Adrenal gland (tissue), 12 donors: ENCODE results near the gene TMEM19. TPM values are rescaled to one million over a fixed set of nuclear protein-coding genes. Genes with fewer than 3 reads are reported as not detected.
A peak's percentile ranks its signal among the peaks of the same experiment; 100 is the strongest.

Source experiments
- DNase-seq, 7 donors: peaks; one replicate each; pipeline ENCODE4 v3.0.0-alpha.2; 2019 to 2020
- H3K27ac ChIP-seq, 5 donors: fragments of 200-600 bp; sonication (generic) in 4 of 5; 1 replicate in 3 of 5; 2 replicates in 2 of 5; pipeline versions ENCODE4 v1.5.1 to v1.8.0; 2016 to 2020; ENCODE audit warnings: mild to moderate bottlenecking in 1 of 5
- H3K27me3 ChIP-seq: fragments of 200-600 bp; 2 replicates; pipeline ENCODE4 v1.8.0; 2021
- H3K36me3 ChIP-seq, 2 donors: fragments of 200-600 bp; replicated peaks in 1 of 2; 1 replicate in 1 of 2; 2 replicates in 1 of 2; pipeline versions ENCODE4 v1.5.1 to v1.8.0; 2018 to 2022
- H3K4me1 ChIP-seq, 2 donors: fragments of 200-600 bp; replicated peaks in 1 of 2; 1 replicate in 1 of 2; 2 replicates in 1 of 2; pipeline versions ENCODE4 v1.5.1 to v1.8.0; 2018 to 2021
- H3K4me3 ChIP-seq, 4 donors: fragments of 200-600 bp; sonication (generic) in 3 of 4; one replicate each; pipeline ENCODE4 v1.5.1; 2016 to 2018
- H3K9me3 ChIP-seq, 3 donors: fragments of 200-600 bp; sonication (generic) in 1 of 3; replicated peaks in 1 of 3; 1 replicate in 2 of 3; 2 replicates in 1 of 3; pipeline versions ENCODE4 v1.5.1 to v1.8.0; 2016 to 2021
- POLR2A ChIP-seq, 2 donors: fragments of 450-650 bp; IDR thresholded peaks; one replicate each; pipeline ENCODE4 v1.6.1; 2017; ENCODE audit warnings: antibody characterized with exemption in 2 of 2, mild to moderate bottlenecking in 2 of 2, moderate library complexity in 1 of 2
- WGBS, 4 donors: extraction: QIAGEN DNeasy Blood & Tissue Kit in 2 of 4; methylation state at CpG; one replicate each; pipeline versions ENCODE4 v1.1.5 to v1.1.7; 2013 to 2017; 5-methylcytosine and 5-hydroxymethylcytosine counted together
- intact Hi-C, 2 donors: fragments of 100-400 bp; cut with DNase I; formaldehyde crosslinking; loops; one replicate each; pipeline versions ENCODE4 v1.14.1 to v1.15.0; 2022 to 2023
- polyA plus RNA-seq, 3 donors: library from polyadenylated mRNA; stranded (reverse); fragments of 200-250 nt in 2 of 3; fragments of 350-450 nt in 1 of 3; fragmentation: Illumina TruSeq in 1 of 3; extraction: RNeasy Lipid Tissue Mini Kit (QIAGEN cat#74804) in 1 of 3; gene quantifications; one replicate each; pipeline ENCODE4 v1.2.3, GENCODE V29; 2013 to 2014
- total RNA-seq, 9 donors: library from RNA; depleted of rRNA in 4 of 9; stranded (reverse); fragments of >200 nt in 4 of 9; fragments of 120-200 nt in 1 of 9; fragmentation: NEBNext Ultra II Directional in 1 of 9; extraction: Animal tissue kit (Norgen Biotek cat#: 25700) in 1 of 9; gene quantifications; one replicate each; pipeline versions ENCODE4 v1.1.0 to v1.2.4, GENCODE V29; 2013 to 2023
- TF ChIP-seq, protein P1 (sequence below), 6 experiments: fragments of 450-650 bp in 4 of 6; fragments of 200-600 bp in 2 of 6; sonication (generic) in 1 of 6; IDR thresholded peaks; 1 replicate in 5 of 6; 2 replicates in 1 of 6; pipeline versions ENCODE4 v1.5.1 to v1.8.0; 2016 to 2021; ENCODE audit warnings: antibody characterized with exemption in 6 of 6, mild to moderate bottlenecking in 2 of 6, moderate library complexity in 1 of 6
- donor health status: healthy with polysubstance abuse.
- donor health status: Bipolar disorder and iron deficiency.
- donor health status: DM: yes; HTN: yes; CAD: no.
- donor health status: DM: no; HTN: no; CAD: no.
- donor health status: DM: no; HTN: no; CAD: no.
- donor health status: DM: yes; HTN: yes; CAD: no.

Gene TMEM19
- total and polyA plus RNA-seq, 12 donors: 2.8 to 22.1 (median 18.1) TPM

DNA sequence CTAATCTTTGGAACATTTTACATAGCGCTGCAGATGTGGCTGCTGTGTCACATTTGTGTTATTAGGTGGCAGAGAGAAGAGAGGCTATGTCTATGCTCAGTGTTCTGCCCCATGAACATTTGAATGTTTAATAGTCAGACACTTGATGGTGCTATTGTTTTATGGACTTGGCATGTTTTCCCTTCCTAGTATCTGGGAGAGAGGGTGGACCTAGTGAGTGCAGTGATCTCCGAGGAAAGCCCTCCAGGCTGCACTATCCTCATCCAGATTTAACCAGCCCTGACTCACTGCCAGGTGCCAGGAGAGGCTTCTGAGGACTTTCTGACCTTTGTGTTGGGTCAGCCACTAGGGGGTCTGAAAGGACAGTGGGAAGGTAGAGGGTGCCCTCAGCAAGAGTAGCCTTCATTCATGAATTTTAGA is 46.5 kb upstream of the TMEM19 start:
- WGBS, 4 donors: 88 to 100% (median 93%) methylated on average over 1 to 2 of the region's 2 CpGs
- Histone ChIP-seq H3K27me3 (no peaks in the 10 kb centered on the region), H3K9me3 (no peaks in the 10 kb centered on the region), H3K4me1 (no peaks in the 10 kb centered on the region), H3K27ac (no peak overlapping the region), H3K4me3 (no peak overlapping the region), H3K36me3 (peaks cover 0 to 69% of the 10 kb centered on the region in 2 donors)
- DNase-seq: no peak
- TF ChIP-seq, protein P1, sequence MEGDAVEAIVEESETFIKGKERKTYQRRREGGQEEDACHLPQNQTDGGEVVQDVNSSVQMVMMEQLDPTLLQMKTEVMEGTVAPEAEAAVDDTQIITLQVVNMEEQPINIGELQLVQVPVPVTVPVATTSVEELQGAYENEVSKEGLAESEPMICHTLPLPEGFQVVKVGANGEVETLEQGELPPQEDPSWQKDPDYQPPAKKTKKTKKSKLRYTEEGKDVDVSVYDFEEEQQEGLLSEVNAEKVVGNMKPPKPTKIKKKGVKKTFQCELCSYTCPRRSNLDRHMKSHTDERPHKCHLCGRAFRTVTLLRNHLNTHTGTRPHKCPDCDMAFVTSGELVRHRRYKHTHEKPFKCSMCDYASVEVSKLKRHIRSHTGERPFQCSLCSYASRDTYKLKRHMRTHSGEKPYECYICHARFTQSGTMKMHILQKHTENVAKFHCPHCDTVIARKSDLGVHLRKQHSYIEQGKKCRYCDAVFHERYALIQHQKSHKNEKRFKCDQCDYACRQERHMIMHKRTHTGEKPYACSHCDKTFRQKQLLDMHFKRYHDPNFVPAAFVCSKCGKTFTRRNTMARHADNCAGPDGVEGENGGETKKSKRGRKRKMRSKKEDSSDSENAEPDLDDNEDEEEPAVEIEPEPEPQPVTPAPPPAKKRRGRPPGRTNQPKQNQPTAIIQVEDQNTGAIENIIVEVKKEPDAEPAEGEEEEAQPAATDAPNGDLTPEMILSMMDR (IDR thresholded peaks at IDR 0.05): no peak
- TF ChIP-seq POLR2A (IDR thresholded peaks at IDR 0.05): no peak
- intact Hi-C loops: no loop called here

DNA sequence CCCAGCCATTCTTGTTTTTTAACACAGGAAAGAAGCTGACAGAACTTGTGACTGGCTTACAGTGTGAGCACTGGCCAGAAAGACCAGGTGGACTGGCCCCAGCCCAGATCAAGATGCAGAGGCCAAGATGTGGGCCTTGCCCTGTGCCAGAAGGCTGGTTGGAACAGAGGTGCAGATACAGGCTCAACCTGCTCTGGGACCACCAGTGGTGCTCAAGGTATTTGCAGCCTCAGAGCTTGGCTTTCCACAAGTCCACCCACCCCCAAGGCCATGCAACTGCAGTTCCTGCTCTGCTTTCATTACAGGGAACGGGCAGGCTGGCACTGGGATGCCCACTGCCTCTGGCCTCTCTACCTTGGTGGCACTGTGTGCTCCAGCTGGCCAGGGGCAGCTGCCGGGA is 45.6 kb upstream of the TMEM19 start:
- no peak overlapping the region for H3K4me3 ChIP-seq
- H3K27ac ChIP-seq: no peak overlapping the region
- H3K36me3 ChIP-seq: peaks cover 0 to 69% of the 10 kb centered on the region in 2 donors
- intact Hi-C loops: no loop called here
- H3K27me3 ChIP-seq: no peaks in the 10 kb centered on the region
- peak in 1 of 7 donors; percentile 46 for DNase-seq
- H3K9me3 ChIP-seq: peaks cover 0 to under 1% (median 0%) of the 10 kb centered on the region in 3 donors
- H3K4me1 ChIP-seq: no peaks in the 10 kb centered on the region
- TF ChIP-seq POLR2A (IDR thresholded peaks at IDR 0.05): no peak
- TF ChIP-seq, protein P1 (IDR thresholded peaks at IDR 0.05): no peak
- 85 to 99% (median 96%) methylated on average over 2 of the region's 2 CpGs for WGBS, 4 donors

DNA sequence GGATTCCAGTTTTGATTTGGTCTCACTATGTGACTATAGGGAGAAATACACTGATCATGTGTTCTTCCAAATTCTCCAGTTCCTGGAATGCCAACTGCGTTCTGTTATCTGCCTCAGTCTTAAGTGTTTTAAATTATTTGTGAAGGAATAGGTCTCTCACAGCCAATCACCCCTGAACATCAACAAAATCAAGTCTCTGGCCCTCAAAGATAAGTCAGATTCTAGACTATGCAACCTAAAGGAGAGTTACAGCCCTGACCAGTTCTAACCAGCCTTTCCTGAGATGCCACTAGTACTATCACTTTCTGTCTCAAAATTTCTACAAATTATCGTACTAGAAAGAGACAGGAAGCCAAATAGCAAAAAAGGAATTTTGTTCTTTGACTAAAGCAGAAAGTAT is 44.5 kb upstream of the TMEM19 start:
- no peak for DNase-seq
- Histone ChIP-seq H3K9me3 (peaks cover 0 to 4% (median 0%) of the 10 kb centered on the region in 3 donors), H3K4me3 (no peak overlapping the region), H3K36me3 (peaks cover 0 to 66% of the 10 kb centered on the region in 2 donors), H3K4me1 (no peaks in the 10 kb centered on the region), H3K27me3 (no peaks in the 10 kb centered on the region), H3K27ac (no peak overlapping the region)
- WGBS, 4 donors: 84 to 91% (median 86%) methylated on average over 2 of the region's 2 CpGs
- TF ChIP-seq POLR2A (IDR thresholded peaks at IDR 0.05): no peak
- TF ChIP-seq, protein P1 (IDR thresholded peaks at IDR 0.05): no peak
- intact Hi-C loops: no loop called here

DNA sequence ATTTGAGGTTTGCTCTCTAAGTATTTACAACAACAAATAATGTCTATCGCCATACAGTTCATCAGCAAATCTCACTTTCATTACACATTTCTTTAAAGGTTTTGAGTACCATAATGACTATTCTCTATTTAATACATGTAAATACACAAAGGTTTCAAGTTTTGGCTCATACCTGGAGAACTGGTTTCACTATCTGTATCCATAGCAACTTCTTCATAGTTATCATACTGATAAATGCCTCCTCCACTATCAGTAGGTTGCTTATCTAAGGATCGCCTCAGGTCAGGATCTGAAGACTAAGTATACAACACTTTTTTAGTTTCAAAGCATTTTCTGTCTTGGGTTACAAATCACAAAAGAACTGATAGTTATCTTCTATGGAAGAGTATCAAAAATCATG is 43.6 kb upstream of the TMEM19 start:
- Histone ChIP-seq H3K27me3 (no peaks in the 10 kb centered on the region), H3K4me1 (no peaks in the 10 kb centered on the region), H3K4me3 (no peak overlapping the region), H3K27ac (no peak overlapping the region), H3K9me3 (peaks cover 0 to 4% (median 0%) of the 10 kb centered on the region in 3 donors), H3K36me3 (peaks cover 0 to 68% of the 10 kb centered on the region in 2 donors)
- DNase-seq: no peak
- TF ChIP-seq POLR2A (IDR thresholded peaks at IDR 0.05): no peak
- TF ChIP-seq, protein P1 (IDR thresholded peaks at IDR 0.05): no peak
- intact Hi-C loops: no loop called here
- 65 to 80% (median 71%) methylated on average over 2 of the region's 2 CpGs for WGBS, 4 donors
